Fibroblast of lung (primary cell): ENCODE results near the gene ARVCF. TPM values are rescaled to one million over a fixed set of nuclear protein-coding genes. Genes with fewer than 3 reads are reported as not detected.

Source experiments
- DNase-seq, 2 donors: peaks; one replicate each; pipeline versions ENCODE4 v3.0.0 to v3.0.0-alpha.2; 2010; ENCODE audit warnings: low read depth in 2 of 2
- H2AFZ ChIP-seq: 2 replicates; pipeline ENCODE4 v1.5.1; 2012; ENCODE audit warnings: low read length, control low read depth, inconsistent platforms
- H3K27ac ChIP-seq: 2 replicates; pipeline ENCODE4 v1.5.1; 2011; ENCODE audit warnings: low read length, control low read depth; ENCODE audit not compliant: insufficient read depth
- H3K27me3 ChIP-seq: 2 replicates; pipeline ENCODE4 v1.5.1; 2011; ENCODE audit warnings: mild to moderate bottlenecking, low read length; ENCODE audit not compliant: control insufficient read depth, insufficient read depth
- H3K36me3 ChIP-seq: 2 replicates; pipeline ENCODE4 v1.5.1; 2011; ENCODE audit warnings: low read length; ENCODE audit not compliant: control insufficient read depth, insufficient read depth
- H3K4me1 ChIP-seq: 2 replicates; pipeline ENCODE4 v1.5.1; 2011; ENCODE audit warnings: low read length; ENCODE audit not compliant: control insufficient read depth, insufficient read depth; ENCODE audit errors: extremely low read depth
- H3K4me2 ChIP-seq: 2 replicates; pipeline ENCODE4 v1.5.1; 2011; ENCODE audit warnings: low read length, control low read depth; ENCODE audit not compliant: insufficient read depth; ENCODE audit errors: extremely low read depth
- H3K4me3 ChIP-seq, 4 experiments: fragments of 200-600 bp in 1 of 4; sonication (generic) in 1 of 4; replicated peaks in 1 of 4; 2 replicates each; pipeline ENCODE4 v1.5.1; 2011 to 2016; ENCODE audit warnings: low read length in 4 of 4, low read depth in 3 of 4, mild to moderate bottlenecking in 3 of 4, control low read depth in 2 of 4, inconsistent platforms in 1 of 4, mixed read lengths in 1 of 4; ENCODE audit not compliant: insufficient read depth in 1 of 4; ENCODE audit errors: control extremely low read depth in 1 of 4
- H3K79me2 ChIP-seq: 2 replicates; pipeline ENCODE4 v1.5.1; 2012; ENCODE audit warnings: mild to moderate bottlenecking, low read length, inconsistent platforms; ENCODE audit not compliant: control insufficient read depth, insufficient read depth
- H3K9ac ChIP-seq: 2 replicates; pipeline ENCODE4 v1.5.1; 2011; ENCODE audit warnings: mild to moderate bottlenecking, low read length, control low read depth; ENCODE audit not compliant: insufficient read depth
- H3K9me3 ChIP-seq: 2 replicates; pipeline ENCODE4 v1.5.1; 2012; ENCODE audit warnings: low read depth, low read length; ENCODE audit not compliant: control insufficient read depth, insufficient read depth
- H4K20me1 ChIP-seq: 2 replicates; pipeline ENCODE4 v1.5.1; 2011; ENCODE audit warnings: low read length; ENCODE audit not compliant: control insufficient read depth, insufficient read depth; ENCODE audit errors: extremely low read depth
- EZH2 ChIP-seq: IDR thresholded peaks from 2 replicates; pipeline ENCODE4 v1.5.1; 2012; ENCODE audit warnings: low read length, control low read depth, mild to moderate bottlenecking; ENCODE audit errors: missing control alignments
- polyA plus RNA-seq, 2 donors: library from polyadenylated mRNA; depleted of rRNA in 1 of 2; stranded (reverse) in 1 of 2; unstranded in 1 of 2; fragments of >200 nt; gene quantifications; 2 replicates each; pipeline ENCODE4 v1.2.1, GENCODE V29; 2011 to 2012; ENCODE audit warnings: missing spikeins in 1 of 2
- total RNA-seq: library from RNA; depleted of rRNA; stranded (reverse); fragments of >200 nt; gene quantifications from 2 replicates; pipeline ENCODE4 v1.2.1, GENCODE V29; 2014
- TF ChIP-seq, protein P1 (sequence below), 2 donors: IDR thresholded peaks in 1 of 2; conservative IDR thresholded peaks in 1 of 2; 1 replicate in 1 of 2; 2 replicates in 1 of 2; pipeline ENCODE4 v1.5.1; 2011 to 2012; ENCODE audit warnings: low read length in 2 of 2, control low read depth in 1 of 2, inconsistent platforms in 1 of 2, low read depth in 1 of 2, mild to moderate bottlenecking in 1 of 2

Gene ARVCF
- total and polyA plus RNA-seq, 2 donors (not counting 1 experiment from before 2014, with no cell fraction given), result 2.0 to 15.7 TPM

GRCh38 chr22:20026996-20027601 is 10.5 kb upstream of the ARVCF start:
- no peak overlapping the region for H2AFZ ChIP-seq
- no peaks in the 10 kb centered on the region for H3K9me3 ChIP-seq
- no peaks in the 10 kb centered on the region for H4K20me1 ChIP-seq
- H3K27ac ChIP-seq, result no peak overlapping the region
- no peak overlapping the region for H3K9ac ChIP-seq
- H3K36me3 ChIP-seq, result no peaks in the 10 kb centered on the region
- H3K79me2 ChIP-seq, result peaks cover 9% of the 10 kb centered on the region
- no peak overlapping the region for H3K4me3 ChIP-seq
- no peaks in the 10 kb centered on the region for H3K4me1 ChIP-seq
- no peaks in the 10 kb centered on the region for H3K27me3 ChIP-seq
- H3K4me2 ChIP-seq, result no peak overlapping the region
- TF ChIP-seq, protein P1, sequence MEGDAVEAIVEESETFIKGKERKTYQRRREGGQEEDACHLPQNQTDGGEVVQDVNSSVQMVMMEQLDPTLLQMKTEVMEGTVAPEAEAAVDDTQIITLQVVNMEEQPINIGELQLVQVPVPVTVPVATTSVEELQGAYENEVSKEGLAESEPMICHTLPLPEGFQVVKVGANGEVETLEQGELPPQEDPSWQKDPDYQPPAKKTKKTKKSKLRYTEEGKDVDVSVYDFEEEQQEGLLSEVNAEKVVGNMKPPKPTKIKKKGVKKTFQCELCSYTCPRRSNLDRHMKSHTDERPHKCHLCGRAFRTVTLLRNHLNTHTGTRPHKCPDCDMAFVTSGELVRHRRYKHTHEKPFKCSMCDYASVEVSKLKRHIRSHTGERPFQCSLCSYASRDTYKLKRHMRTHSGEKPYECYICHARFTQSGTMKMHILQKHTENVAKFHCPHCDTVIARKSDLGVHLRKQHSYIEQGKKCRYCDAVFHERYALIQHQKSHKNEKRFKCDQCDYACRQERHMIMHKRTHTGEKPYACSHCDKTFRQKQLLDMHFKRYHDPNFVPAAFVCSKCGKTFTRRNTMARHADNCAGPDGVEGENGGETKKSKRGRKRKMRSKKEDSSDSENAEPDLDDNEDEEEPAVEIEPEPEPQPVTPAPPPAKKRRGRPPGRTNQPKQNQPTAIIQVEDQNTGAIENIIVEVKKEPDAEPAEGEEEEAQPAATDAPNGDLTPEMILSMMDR (conservative IDR thresholded peaks at IDR 0.05 in 1 of 2, IDR thresholded peaks at IDR 0.05 in 1 of 2; ENCODE audit: low read depth in 1 of 2, low read length in 2 of 2), result no peak
- no peak for TF ChIP-seq EZH2
- no peak for DNase-seq

GRCh38 chr22:20026204-20026908 is 9.7 kb upstream of the ARVCF start:
- no peak overlapping the region for H3K9ac ChIP-seq
- H3K4me2 ChIP-seq, result no peak overlapping the region
- peaks cover 2% of the 10 kb centered on the region for H3K4me1 ChIP-seq
- no peaks in the 10 kb centered on the region for H4K20me1 ChIP-seq
- H3K27me3 ChIP-seq, result no peaks in the 10 kb centered on the region
- H2AFZ ChIP-seq, result no peak overlapping the region
- H3K79me2 ChIP-seq, result peaks cover 17% of the 10 kb centered on the region
- no peak for DNase-seq
- TF ChIP-seq EZH2, result no peak
- TF ChIP-seq, protein P1 (conservative IDR thresholded peaks at IDR 0.05 in 1 of 2, IDR thresholded peaks at IDR 0.05 in 1 of 2; ENCODE audit: low read depth in 1 of 2, low read length in 2 of 2), result no peak
- H3K9me3 ChIP-seq, result no peaks in the 10 kb centered on the region
- H3K4me3 ChIP-seq, result no peak overlapping the region
- H3K36me3 ChIP-seq, result no peaks in the 10 kb centered on the region
- no peak overlapping the region for H3K27ac ChIP-seq

GRCh38 chr22:20025401-20026203 is 9.0 kb upstream of the ARVCF start:
- no peaks in the 10 kb centered on the region for H3K36me3 ChIP-seq
- H3K4me1 ChIP-seq, result peaks cover 2% of the 10 kb centered on the region
- H3K27me3 ChIP-seq, result no peaks in the 10 kb centered on the region
- no peak for DNase-seq
- no peak overlapping the region for H3K27ac ChIP-seq
- H2AFZ ChIP-seq, result no peak overlapping the region
- no peak for TF ChIP-seq EZH2
- TF ChIP-seq, protein P1 (conservative IDR thresholded peaks at IDR 0.05 in 1 of 2, IDR thresholded peaks at IDR 0.05 in 1 of 2; ENCODE audit: low read depth in 1 of 2, low read length in 2 of 2), result no peak
- H3K9ac ChIP-seq, result no peak overlapping the region
- no peaks in the 10 kb centered on the region for H4K20me1 ChIP-seq
- peaks cover 20% of the 10 kb centered on the region for H3K79me2 ChIP-seq
- no peaks in the 10 kb centered on the region for H3K9me3 ChIP-seq
- no peak overlapping the region for H3K4me3 ChIP-seq
- H3K4me2 ChIP-seq, result no peak overlapping the region
